Amniotic epithelial cell (primary cell): Measurements from ENCODE around the gene KLF16.

Experiments used
- DNase-seq: peaks from one replicate; pipeline ENCODE4 v3.0.0-alpha.2; 2010; ENCODE audit warnings: low read depth

The KLF16 gene

GRCh38 chr19:1819341-1820255, 43.8 kb downstream of the KLF16 start:
- no peak for DNase-seq

GRCh38 chr19:1818549-1819195, 44.7 kb downstream of the KLF16 start:
- DNase-seq, result no peak

DNA sequence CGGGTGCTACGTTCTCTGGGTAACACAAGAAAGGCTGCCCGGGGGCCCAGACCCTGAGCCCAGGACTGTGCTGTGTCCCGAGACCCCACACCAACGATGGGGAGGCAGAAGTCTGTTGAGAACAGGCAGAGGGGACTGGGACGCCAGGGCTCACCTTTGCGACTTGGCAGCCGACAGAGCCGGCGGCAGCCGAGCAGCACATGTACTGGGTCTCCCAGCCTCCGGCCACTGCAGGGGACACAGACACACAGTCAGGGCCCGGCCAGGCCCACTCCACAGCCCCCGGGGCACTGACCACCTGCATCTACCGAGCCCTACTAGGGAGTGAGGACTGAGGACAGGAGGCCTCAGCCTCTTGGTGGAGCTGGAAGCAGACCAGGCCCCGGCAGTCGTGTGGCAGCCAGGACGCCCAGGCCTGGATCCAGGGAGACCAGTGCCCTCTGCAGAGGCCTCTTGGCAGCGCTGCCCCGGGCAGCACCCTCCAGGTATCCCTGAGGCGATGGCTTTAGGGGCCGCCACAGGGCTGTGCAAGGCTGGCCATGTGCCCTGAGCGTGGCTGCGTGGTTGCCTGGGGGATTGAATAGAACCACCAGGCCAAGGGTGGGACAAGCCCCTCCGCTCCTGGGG, 45.7 kb downstream of the KLF16 start:
- DNase-seq, result no peak

DNA sequence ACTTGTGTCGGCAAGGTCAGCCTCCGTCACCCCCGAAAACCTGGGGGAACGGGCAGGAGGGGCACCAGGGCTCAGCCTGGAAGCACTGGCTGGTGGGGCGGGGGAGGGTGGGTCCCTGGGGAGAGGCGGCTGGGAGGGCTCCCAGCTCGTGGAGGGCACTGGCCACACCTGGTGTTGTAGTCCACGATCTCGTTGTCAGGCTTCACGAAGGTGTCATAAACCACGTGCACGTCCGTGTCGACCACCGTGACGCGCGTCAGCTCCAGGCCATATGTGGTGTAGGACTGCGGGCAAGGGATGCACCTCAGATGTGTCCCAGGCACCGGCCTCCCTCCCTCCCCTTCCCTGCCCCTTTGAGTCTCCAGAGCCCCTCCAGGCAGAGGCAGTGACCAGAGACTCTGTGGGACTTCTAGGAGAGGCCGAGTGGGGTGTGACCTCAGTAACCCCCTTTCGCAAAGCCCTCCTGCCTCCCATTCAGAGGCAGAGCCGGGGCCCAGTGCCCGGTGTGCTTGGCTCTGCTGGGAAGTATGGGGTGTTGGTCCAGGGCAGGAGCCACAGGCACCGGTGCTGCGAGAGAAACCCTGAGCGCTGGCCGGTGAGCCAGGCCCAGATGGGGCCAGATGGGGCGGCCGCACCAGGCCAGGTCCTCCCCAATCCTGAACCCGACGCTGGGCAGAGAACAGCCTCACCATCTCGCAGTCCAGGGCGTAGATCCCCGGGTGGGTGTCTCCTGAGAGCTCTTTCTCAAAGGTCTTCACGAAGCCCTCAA, 46.7 kb downstream of the KLF16 start:
- no peak for DNase-seq

GRCh38 chr19:1815605-1816529, 47.5 kb downstream of the KLF16 start:
- no peak for DNase-seq

GRCh38 chr19:1814833-1815604, 48.4 kb downstream of the KLF16 start:
- no peak for DNase-seq

- no peak for DNase-seq
These were observed 49.0 kb downstream of the KLF16 start for GRCh38 chr19:1814391-1814790.

GRCh38 chr19:1813192-1814182, 49.9 kb downstream of the KLF16 start:
- no peak for DNase-seq

DNA sequence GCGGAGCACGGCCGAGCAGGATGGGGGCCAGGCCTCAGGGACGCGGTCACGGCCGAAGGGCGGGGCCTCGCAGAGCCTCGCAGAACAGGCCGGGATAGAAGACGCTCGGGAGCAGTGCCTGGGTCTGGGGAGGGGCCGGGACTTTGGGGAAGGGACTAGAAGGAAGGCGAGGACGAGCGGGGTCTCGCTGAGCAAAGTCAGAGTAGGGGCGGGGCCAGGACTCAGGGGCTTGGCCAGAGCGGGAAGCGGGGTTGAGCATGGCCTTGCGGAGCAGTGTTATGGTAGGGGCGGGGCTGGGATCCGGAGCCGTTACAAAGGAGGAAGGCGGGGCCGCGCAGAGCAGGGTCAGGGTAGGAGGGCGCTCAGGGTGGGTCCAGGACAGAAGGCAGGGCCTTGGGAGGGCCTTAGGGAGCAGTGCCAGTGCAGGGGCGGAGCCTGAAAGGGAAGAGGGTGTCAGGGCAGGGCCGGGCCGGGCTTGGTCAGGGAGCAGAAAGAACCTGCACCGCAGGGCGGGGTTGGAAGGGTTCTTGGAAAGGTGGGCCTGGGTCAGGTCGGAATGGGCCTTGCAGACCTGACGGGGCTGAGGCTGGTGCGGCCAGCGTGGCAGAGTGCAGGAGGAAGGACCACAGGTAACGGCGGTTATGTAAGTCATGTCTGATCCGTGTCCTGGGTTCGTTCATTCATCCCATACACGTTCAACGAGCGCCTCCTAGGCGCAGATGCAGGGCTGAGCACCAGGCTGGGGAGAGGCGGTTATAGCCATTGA, 50.8 kb downstream of the KLF16 start:
- DNase-seq, result peak; percentile 94

- DNase-seq, result no peak
These were observed 51.4 kb downstream of the KLF16 start, which contains the start of gene ATP8B3 for GRCh38 chr19:1811942-1812425. Gene ATP8B3, minus strand, starts transcription at chr19:1812276. Its CDS starts 540 bp downstream, at chr19:1811736.

DNA sequence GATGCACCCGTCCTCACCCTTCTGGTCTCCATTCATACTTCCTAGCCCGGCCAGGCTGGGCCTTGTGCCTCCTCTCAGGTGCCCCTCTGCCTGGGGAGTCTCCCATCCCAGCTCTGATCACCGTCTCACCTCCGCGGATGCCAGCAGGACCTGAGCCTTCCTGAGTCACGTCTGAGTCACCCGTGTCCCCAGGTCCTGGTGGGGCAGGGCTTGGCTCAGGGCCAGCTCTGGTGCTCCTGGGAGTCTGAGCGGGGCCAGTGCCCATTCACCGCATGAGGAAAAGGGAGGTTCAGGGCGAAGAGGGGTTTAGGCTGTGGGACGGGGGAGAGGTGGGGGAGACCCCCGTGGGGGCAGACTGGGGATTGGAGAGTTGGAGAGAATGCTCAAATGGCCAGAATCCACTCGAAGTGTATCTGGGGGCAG, 51.9 kb downstream of the KLF16 start:
- DNase-seq, result peak; percentile 24

DNA sequence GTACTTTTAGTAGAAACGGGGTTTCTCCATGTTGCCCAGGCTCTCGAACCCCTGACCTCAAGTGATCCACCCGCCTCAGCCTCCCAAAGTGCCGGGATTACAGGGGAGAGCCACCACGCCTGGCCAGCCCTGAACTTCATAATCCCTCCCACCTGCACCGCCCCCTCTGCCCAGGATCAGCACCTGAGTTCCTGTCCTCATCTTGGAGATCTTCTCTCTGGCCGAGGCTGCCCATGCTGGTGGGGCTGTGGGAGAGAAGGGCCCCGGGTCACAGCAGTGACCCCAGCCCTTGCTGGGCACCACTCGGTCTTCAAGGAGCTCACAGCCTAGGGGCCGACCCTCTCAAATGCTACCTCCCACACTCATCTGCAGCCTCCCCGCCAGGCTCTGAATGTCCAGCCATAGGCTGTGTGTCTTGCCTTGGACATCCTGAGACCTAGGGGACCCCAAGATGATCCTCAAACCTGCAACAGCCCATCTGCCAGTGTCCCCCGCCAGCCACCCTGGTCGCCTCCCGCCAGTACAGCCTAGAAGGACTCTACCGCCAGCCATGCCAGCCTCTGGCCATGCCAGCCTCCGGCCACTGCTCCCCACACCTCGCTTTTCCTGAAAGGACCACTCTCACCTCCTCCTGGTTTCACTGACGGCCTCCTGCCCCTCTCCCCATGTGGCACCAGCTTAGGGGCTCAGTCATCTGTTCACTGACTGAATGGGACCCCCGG, 52.8 kb downstream of the KLF16 start:
- no peak for DNase-seq

DNA sequence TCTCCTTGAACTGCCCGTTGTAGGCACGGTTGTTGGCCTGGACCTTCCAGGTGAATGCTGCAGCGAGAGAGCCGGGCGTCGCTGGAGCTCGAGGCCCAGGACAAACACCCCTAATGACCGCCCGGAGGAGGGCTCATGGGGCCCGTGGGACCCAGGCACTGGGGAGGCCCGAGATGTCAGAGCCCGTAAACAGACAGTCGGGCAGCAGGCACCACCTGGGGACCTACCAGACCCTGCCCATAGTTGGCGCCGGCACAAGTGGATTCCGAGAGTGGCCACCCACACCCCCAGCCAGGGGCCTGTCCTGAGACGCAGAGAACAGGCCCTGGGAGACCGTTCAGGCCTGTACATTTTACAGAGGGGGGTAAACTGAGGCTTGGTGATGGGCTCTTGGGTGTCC, 53.7 kb downstream of the KLF16 start:
- DNase-seq, result no peak

- DNase-seq, result no peak
These were observed 55.0 kb downstream of the KLF16 start for GRCh38 chr19:1808395-1808731.

DNA sequence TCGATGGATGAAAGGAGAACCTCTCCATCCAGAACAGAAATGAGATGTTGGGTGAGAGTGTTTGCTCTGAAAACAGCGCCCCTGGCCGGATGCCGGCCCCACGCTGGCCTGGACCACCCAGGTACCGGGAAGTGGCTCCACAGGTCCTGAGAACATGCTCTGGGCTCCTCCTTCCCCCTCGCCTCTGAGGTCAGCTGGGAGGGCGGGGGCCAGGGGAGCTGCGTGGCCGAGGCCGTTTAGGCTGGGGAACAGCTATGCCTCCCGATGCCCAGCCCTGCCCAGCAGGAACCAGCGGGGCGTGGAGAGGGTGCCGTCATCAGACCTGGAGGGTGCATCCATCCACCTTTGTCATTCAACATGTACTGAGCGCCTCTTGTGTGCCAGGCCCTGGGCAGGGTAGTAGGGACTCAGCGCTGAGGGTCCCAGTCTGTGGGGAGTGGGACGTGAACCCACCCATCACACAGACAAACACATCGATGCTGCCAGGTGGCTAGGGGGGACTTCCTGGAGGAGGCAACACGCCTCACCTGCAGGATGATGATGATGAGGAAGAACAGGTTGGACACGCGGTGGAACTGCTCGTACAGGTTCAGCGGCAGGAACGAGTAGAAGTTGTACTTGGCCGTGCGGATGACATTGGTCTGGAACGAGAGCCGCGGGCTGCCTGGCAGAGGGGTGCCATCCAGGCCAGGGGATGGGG, 55.5 kb downstream of the KLF16 start:
- no peak for DNase-seq

- DNase-seq, result no peak
These were observed 56.2 kb downstream of the KLF16 start for GRCh38 chr19:1807030-1807694.
